COR-L47 (cell line): ENCODE data around the gene APOBEC3F.

ENCODE experiments used
- DNase-seq: peaks from one replicate; lab custom pipeline; 2025; lab: John Stamatoyannopoulos, UW

APOBEC3F gene

GRCh38 chr22:39094717-39095389, 54.2 kb downstream of the APOBEC3F start:
- no peak for DNase-seq

GRCh38 chr22:39095971-39096370, 55.3 kb downstream of the APOBEC3F start:
- DNase-seq, result no peak

GRCh38 chr22:39097098-39098020, 56.7 kb downstream of the APOBEC3F start, which contains the start of gene APOBEC3H:
TSS of gene APOBEC3H (plus strand) at chr22:39097244. CDS start at chr22:39100279, 3,035 bp downstream.
- DNase-seq, result no peak

- DNase-seq, result no peak
Observed at GRCh38 chr22:39098026-39098425, 57.4 kb downstream of the APOBEC3F start.

GRCh38 chr22:39098576-39098975, 57.9 kb downstream of the APOBEC3F start:
- DNase-seq, result no peak

- DNase-seq, result no peak
Observed at GRCh38 chr22:39101226-39101625, 60.6 kb downstream of the APOBEC3F start.

- no peak for DNase-seq
Observed at GRCh38 chr22:39103431-39103830, 62.8 kb downstream of the APOBEC3F start.
